ENCODE measurements around the gene BCL7C.
"Not testable (repeated sequence)": the region's sequence is repeated elsewhere in the genome, so short reads cannot be mapped to it uniquely, and the experiment has no call there.

BCL7C gene

GRCh38 chr16:30866031-30866430, 27.8 kb downstream of the BCL7C start:
- H3K4me3 ChIP-seq (ENCODE audit: low read length): no peak overlapping the region
- TF ChIP-seq CTCF (IDR thresholded peaks at IDR 0.05; ENCODE audit: insufficient read depth, low read depth, low read length, missing control alignments): no peak
- no peak for DNase-seq (ENCODE audit: low read depth)

GRCh38 chr16:30863178-30863577, 30.7 kb downstream of the BCL7C start:
- not testable (repeated sequence) for H3K4me3 ChIP-seq (ENCODE audit: low read length)

DNA sequence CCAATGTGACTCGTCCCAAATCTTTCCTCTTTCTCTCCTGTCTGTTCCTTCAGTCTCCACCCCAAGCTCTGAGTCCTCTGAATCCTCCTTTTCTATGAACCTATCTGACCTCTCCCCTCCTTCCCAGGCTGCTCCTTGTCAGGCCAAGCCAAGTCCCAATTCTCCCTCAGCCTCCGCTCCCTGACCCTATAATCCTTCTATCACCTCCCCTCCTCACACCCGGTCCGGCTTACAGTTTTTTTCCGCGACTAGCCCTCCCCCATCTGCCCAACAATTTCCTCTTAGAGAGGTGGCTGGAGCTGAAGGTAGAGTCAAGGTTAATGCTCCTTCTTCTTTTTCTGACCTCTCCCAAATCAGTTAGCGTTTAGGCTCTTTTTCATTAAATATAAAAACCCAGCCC, 33.1 kb downstream of the BCL7C start:
- DNase-seq (ENCODE audit: low read depth); H3K4me3 ChIP-seq (ENCODE audit: low read length): not testable (repeated sequence)

More at GRCh38 chr16:30863178-30863577, 30.7 kb downstream of the BCL7C start:
- not testable (repeated sequence) for DNase-seq (ENCODE audit: low read depth)

DNA sequence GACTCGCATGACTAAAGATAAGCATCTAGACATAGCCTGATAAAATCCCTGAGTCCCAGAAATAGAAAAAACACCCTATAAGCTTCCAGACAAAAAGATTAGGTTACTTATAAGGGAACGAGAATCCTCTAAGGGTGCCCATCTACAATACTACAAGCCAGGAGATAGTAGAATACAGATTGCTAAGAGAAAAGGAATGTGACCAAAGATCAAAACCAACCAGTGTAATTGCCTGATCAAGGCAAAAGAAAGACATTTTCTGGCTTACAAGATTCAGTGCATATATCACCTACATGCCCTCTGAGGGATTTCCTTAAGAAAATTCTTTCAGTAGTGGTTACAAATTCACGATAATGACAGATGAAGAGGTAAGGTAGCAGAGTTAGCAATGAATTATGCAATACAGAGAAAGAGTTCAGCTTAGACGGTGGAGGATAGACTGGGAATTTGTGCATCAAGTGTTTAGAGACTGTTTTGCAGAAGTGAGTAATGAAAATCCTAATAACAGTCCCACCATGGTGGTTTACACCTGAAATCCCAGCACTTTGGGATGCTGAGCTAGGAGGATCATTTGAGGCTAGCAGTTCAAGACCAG, 35.0 kb downstream of the BCL7C start:
- H3K4me3 ChIP-seq (ENCODE audit: low read length): no peak overlapping the region
- no peak for TF ChIP-seq CTCF (IDR thresholded peaks at IDR 0.05; ENCODE audit: insufficient read depth, low read depth, low read length, missing control alignments)
- DNase-seq (ENCODE audit: low read depth): no peak

DNA sequence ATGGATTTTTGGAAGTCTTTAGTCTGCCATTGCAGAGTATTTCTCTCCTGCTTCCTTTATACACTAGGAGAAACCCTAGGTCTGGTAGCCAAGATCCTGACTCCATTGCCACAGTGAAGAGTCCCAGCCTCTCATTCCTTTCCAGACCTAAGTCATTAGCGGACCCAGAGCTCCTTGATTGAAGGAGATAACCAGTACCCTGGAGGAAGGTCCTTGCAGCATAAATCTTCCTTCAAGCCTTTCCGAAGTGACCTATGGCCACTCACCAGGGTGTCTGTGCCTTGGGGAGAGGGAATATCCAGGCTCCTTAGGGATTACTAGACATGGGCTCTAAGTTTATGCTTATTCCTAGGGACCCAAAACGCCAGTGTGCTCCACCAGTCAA, 35.8 kb downstream of the BCL7C start:
- TF ChIP-seq CTCF (IDR thresholded peaks at IDR 0.05; ENCODE audit: insufficient read depth, low read depth, low read length, missing control alignments): no peak
- DNase-seq (ENCODE audit: low read depth): no peak
- no peak overlapping the region for H3K4me3 ChIP-seq (ENCODE audit: low read length)

- TF ChIP-seq CTCF (IDR thresholded peaks at IDR 0.05; ENCODE audit: insufficient read depth, low read depth, low read length, missing control alignments): no peak
- H3K4me3 ChIP-seq (ENCODE audit: low read length): no peak overlapping the region
- DNase-seq (ENCODE audit: low read depth): peak; percentile 92
Measured at GRCh38 chr16:30853758-30854157, 40.1 kb downstream of the BCL7C start.

DNA sequence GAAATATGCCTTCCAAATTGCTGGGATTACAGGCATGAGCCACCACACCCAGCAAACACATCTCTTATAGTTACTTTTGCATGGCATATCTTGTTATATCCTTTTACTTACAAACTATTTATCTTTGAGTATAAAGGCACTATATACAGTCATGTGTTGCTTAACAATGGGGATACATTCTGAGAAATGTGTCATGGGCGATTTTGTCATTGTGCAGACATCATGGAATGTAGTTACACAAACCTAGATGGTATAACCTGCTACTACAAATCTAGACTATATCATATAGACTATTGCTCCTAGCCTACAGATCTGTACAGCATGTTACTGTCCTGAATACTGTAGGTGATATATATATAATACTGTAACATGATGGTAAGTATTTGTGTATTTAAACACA, 43.6 kb downstream of the BCL7C start:
- no peak for TF ChIP-seq CTCF (IDR thresholded peaks at IDR 0.05; ENCODE audit: insufficient read depth, low read depth, low read length, missing control alignments)
- peak; percentile 65 for DNase-seq (ENCODE audit: low read depth)
- H3K4me3 ChIP-seq (ENCODE audit: low read length): no peak overlapping the region

DNA sequence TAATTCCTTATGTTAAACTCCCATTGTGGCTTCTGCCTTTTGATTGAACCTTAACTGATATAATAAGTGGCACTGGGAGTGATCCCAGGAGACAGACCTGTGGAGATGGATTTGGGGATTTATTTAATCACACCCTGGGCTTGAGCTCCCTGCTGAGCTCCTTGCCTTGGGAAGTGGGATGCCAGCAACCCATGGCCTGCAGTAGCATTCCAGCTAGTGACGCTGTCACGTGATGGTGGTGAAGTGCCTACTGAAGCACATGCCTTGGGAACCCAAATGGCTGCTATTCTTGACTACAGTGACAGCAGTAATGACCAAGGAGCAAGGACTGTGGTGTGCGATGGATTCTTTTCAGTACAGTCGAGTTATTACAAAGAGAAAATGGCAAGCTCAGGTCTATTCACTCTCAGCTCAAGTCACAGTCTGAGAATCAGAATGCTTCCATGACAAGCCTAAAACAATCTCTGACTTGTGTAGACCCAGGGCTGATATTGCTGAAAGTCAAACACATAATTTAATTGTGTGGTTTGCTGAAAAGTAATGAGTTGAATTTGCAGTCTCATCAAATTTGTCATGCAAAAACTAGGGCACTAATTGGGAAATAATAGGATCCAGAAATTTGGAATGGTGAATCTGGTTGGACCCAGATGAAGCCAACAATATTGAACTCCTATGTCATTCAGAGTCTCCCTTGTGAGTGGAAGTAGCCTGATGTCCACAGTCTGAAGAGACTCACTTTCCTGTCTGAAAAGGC, 47.1 kb downstream of the BCL7C start:
- H3K4me3 ChIP-seq (ENCODE audit: low read length): no peak overlapping the region
- no peak for DNase-seq (ENCODE audit: low read depth)
- TF ChIP-seq CTCF (IDR thresholded peaks at IDR 0.05; ENCODE audit: insufficient read depth, low read depth, low read length, missing control alignments): no peak
